HepG2 (cell line): Measurements from ENCODE around the gene ENG. TPM values are rescaled to one million over a fixed set of nuclear protein-coding genes. Genes with fewer than 3 reads are reported as not detected.

Experiments
- ADNP ChIP-seq: sonication (generic); formaldehyde crosslinking; IDR thresholded peaks from 2 replicates; pipeline ENCODE4 v1.4.0; 2020; ENCODE audit warnings: missing genetic modification reagents
- ARID4A ChIP-seq: sonication (generic); formaldehyde crosslinking; IDR thresholded peaks from 2 replicates; pipeline ENCODE4 v1.5.0; 2020; ENCODE audit warnings: mild to moderate bottlenecking, missing genetic modification reagents, borderline replicate concordance
- BCL3 ChIP-seq: sonication (generic); formaldehyde crosslinking; IDR thresholded peaks from 2 replicates; pipeline ENCODE4 v1.5.1; 2020; ENCODE audit warnings: mild to moderate bottlenecking, missing genetic modification reagents, moderate library complexity
- BCLAF1 ChIP-seq: fragments of 450-650 bp; IDR thresholded peaks from 2 replicates; pipeline ENCODE4 v1.6.1; 2017; ENCODE audit warnings: mild to moderate bottlenecking
- CCAR2 ChIP-seq: fragments of 200-400 bp; formaldehyde crosslinking; optimal IDR thresholded peaks from 2 replicates; pipeline ENCODE3; 2018; ENCODE audit warnings: low read depth, mild to moderate bottlenecking, low read length, moderate library complexity
- EP300 ChIP-seq, 3 experiments: sonication (generic) in 1 of 3; formaldehyde crosslinking in 1 of 3; IDR thresholded peaks; 2 replicates each; pipeline versions ENCODE4 v1.5.1 to v1.6.1; 2011 to 2020; ENCODE audit warnings: low read depth in 2 of 3, low read length in 2 of 3, borderline replicate concordance in 1 of 3, improper control_type of control experiment in 1 of 3, mild to moderate bottlenecking in 1 of 3, missing genetic modification reagents in 1 of 3, moderate library complexity in 1 of 3
- MEIS1 ChIP-seq: sonication (generic); formaldehyde crosslinking; IDR thresholded peaks from 2 replicates; pipeline ENCODE4 v1.9.0; 2021; ENCODE audit warnings: mild to moderate bottlenecking, missing genetic modification reagents, moderate library complexity, borderline replicate concordance
- NCOA2 ChIP-seq: sonication (generic); formaldehyde crosslinking; IDR thresholded peaks from 2 replicates; pipeline ENCODE4 v1.8.0; 2022; ENCODE audit warnings: inconsistent platforms
- NFKBIZ ChIP-seq: IDR thresholded peaks from 2 replicates; pipeline ENCODE4 v1.6.1; 2018; ENCODE audit warnings: missing genetic modification reagents, missing compliant biosample characterization
- POLR2A ChIP-seq, 2 experiments: IDR thresholded peaks; 2 replicates each; pipeline ENCODE4 v1.6.1; 2011; ENCODE audit warnings: low read depth in 2 of 2, low read length in 2 of 2, mild to moderate bottlenecking in 1 of 2, moderate library complexity in 1 of 2; ENCODE audit not compliant: insufficient read depth in 1 of 2
- SOX5 ChIP-seq: IDR thresholded peaks from 2 replicates; pipeline ENCODE4 v1.6.1; 2016; ENCODE audit warnings: borderline replicate concordance
- SPEN ChIP-seq: sonication (generic); formaldehyde crosslinking; IDR thresholded peaks from 2 replicates; pipeline ENCODE4 v1.5.1; 2020; ENCODE audit warnings: low read depth, mild to moderate bottlenecking, missing genetic modification reagents
- SSRP1 ChIP-seq: IDR thresholded peaks from 2 replicates; pipeline ENCODE4 v1.6.1; 2016; ENCODE audit warnings: control low read depth
- ZNF282 ChIP-seq: fragments of 450-650 bp; IDR thresholded peaks from 2 replicates; pipeline ENCODE4 v1.6.1; 2018; ENCODE audit not compliant: partially characterized antibody
- ZNF703 ChIP-seq: sonication (generic); formaldehyde crosslinking; IDR thresholded peaks from 2 replicates; pipeline ENCODE4 v1.5.1; 2020; ENCODE audit warnings: missing genetic modification reagents, mild to moderate bottlenecking, moderate library complexity, borderline replicate concordance
- ZNF83 ChIP-seq: sonication (generic); formaldehyde crosslinking; IDR thresholded peaks from 2 replicates; pipeline ENCODE4 v1.4.0; 2020; ENCODE audit warnings: missing genetic modification reagents, mild to moderate bottlenecking, borderline replicate concordance
- polyA plus RNA-seq, 8 experiments: library from polyadenylated mRNA; depleted of rRNA in 3 of 8; stranded (reverse) in 7 of 8; unstranded in 1 of 8; fragments of >200 nt; fragmentation: Illumina TruSeq in 4 of 8; extraction: Trizol in 4 of 8; gene quantifications; 2 replicates each; pipeline versions ENCODE4 v1.2.1 to v1.2.3, GENCODE V29; 2011 to 2016; ENCODE audit warnings: low read depth in 4 of 8, missing spikeins in 1 of 8, mixed read lengths in 1 of 8; ENCODE audit not compliant: insufficient read depth in 1 of 8
- total RNA-seq, 5 experiments: library from RNA; depleted of rRNA; stranded (reverse); fragments of >200 nt; fragmentation: Illumina TruSeq; extraction: Trizol; gene quantifications; 2 replicates each; pipeline ENCODE4 v1.2.3, GENCODE V29; 2016; ENCODE audit warnings: low read depth in 1 of 5
- TF ChIP-seq, protein P1 (sequence below): sonication (generic); formaldehyde crosslinking; conservative IDR thresholded peaks from 2 replicates; pipeline ENCODE4 v1.8.1; 2023; ENCODE audit warnings: missing genetic modification reagents

ENG gene
- total and polyA plus RNA-seq, 2 of the 13 experiments (the other 11 are each of a cell fraction or from before 2014, with no cell fraction given) = 0.02 to 1.1 TPM

GRCh38 chr9:127802576-127803443 is 51.6 kb downstream of the ENG start, which contains the start of gene FPGS (continued):
- TF ChIP-seq ARID4A = peak; percentile 94
- no peak for TF ChIP-seq ADNP
- no peak for TF ChIP-seq NFKBIZ (CRISPR knock-in tag)
- peak; percentile 67 to 72 for TF ChIP-seq POLR2A (IDR thresholded peaks at IDR 0.05; ENCODE audit: insufficient read depth in 1 of 2, low read depth in 2 of 2, low read length in 2 of 2)
- TF ChIP-seq ZNF282 = no peak
- TF ChIP-seq SPEN (CRISPR knock-in tag) = peak; percentile 95
- no peak for TF ChIP-seq EP300 (IDR thresholded peaks at IDR 0.05; ENCODE audit: low read depth in 2 of 2, low read length in 2 of 2)
- no peak for TF ChIP-seq EP300 (CRISPR knock-in tag; IDR thresholded peaks at IDR 0.05; ENCODE audit: borderline replicate concordance)
- no peak; the same call in 1 of the 2 replicates for TF ChIP-seq SOX5 (CRISPR knock-in tag)
- TF ChIP-seq CCAR2 = no peak
- TF ChIP-seq, protein P1, sequence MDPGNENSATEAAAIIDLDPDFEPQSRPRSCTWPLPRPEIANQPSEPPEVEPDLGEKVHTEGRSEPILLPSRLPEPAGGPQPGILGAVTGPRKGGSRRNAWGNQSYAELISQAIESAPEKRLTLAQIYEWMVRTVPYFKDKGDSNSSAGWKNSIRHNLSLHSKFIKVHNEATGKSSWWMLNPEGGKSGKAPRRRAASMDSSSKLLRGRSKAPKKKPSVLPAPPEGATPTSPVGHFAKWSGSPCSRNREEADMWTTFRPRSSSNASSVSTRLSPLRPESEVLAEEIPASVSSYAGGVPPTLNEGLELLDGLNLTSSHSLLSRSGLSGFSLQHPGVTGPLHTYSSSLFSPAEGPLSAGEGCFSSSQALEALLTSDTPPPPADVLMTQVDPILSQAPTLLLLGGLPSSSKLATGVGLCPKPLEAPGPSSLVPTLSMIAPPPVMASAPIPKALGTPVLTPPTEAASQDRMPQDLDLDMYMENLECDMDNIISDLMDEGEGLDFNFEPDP (CRISPR knock-in tag) = no peak
- TF ChIP-seq MEIS1 = 0 out of 2 replicates have a peak, but pooled peaks have one; percentile 38
- no peak for TF ChIP-seq ZNF83 (CRISPR knock-in tag)
- no peak for TF ChIP-seq ZNF703
- TF ChIP-seq NCOA2 (CRISPR knock-in tag) = no peak; the same call in 1 of the 2 replicates
- TF ChIP-seq BCLAF1 = no peak
- TF ChIP-seq SSRP1 (CRISPR knock-in tag) = no peak
- peak; percentile 47; the same call in 1 of the 2 replicates for TF ChIP-seq BCL3 (CRISPR knock-in tag)
